SK-N-MC (cell line): ENCODE measurements around the gene ADAT1.

Source experiments
- EZH2 ChIP-seq: fragments of 200-600 bp; sonication (generic); IDR thresholded peaks from one replicate; pipeline ENCODE4 v1.6.1; 2017; ENCODE audit warnings: antibody characterized with exemption
- FOXP2 ChIP-seq: optimal IDR thresholded peaks from 2 replicates; pipeline ENCODE3; 2011; ENCODE audit warnings: mild to moderate bottlenecking, moderate library complexity; ENCODE audit not compliant: insufficient read depth; ENCODE audit errors: extremely low read length, control extremely low read depth
- POLR2AphosphoS5 ChIP-seq: IDR thresholded peaks from 2 replicates; pipeline ENCODE4 v1.6.1; 2012; ENCODE audit warnings: mild to moderate bottlenecking, low read depth, low read length, borderline replicate concordance

DNA sequence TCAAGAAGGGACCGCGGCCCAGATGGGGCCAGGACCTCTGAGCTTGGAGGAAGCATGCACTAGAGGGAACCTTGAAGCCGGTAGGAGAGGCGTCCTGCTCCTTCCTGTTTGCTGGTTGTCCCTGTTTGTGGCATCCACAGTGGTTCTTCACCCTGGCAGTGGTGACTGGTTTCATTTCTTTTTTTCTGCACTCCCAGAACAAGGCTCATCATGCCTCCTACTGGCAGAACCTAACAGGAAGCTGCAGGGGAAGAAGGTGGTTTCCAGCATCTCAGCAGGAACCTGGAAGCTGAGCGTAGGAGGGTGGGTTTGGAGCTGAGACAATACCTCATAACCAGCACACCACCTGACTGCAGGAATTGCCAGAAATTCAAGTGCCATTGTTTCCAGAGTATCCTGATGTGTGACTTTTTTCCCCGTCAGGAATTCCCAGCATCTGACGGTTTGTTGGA lies 72.8 kb downstream of the ADAT1 start:
- TF ChIP-seq EZH2: no peak
- TF ChIP-seq POLR2AphosphoS5: no peak
- no peak for TF ChIP-seq FOXP2
